Measurements from ENCODE around the gene STK32C. TPM values are rescaled to one million over a fixed set of nuclear protein-coding genes. Genes with fewer than 3 reads are reported as not detected.

Gene STK32C
- total and polyA plus RNA-seq, 4 donors, result 5.1 to 22.0 (median 16.3) TPM

- Histone ChIP-seq H3K27me3 (ENCODE audit: control insufficient read depth in 3 of 3, insufficient read depth in 3 of 3, low read length in 2 of 3) (no peaks in the 10 kb centered on the region), H3K9ac (ENCODE audit: insufficient read depth in 1 of 2, low read length in 2 of 2) (no peak overlapping the region), H3K27ac (ENCODE audit: low read depth in 1 of 2, low read length in 1 of 2) (no peak overlapping the region), H3K4me1 (ENCODE audit: control insufficient read depth in 5 of 5, insufficient read depth in 5 of 5, low read length in 5 of 5) (peaks cover 0 to 6% (median 5%) of the 10 kb centered on the region in 5 donors), H3K9me3 (ENCODE audit: control insufficient read depth in 4 of 4, insufficient read depth in 3 of 4, low read length in 3 of 4) (no peaks in the 10 kb centered on the region), H3K36me3 (ENCODE audit: control insufficient read depth in 4 of 4, insufficient read depth in 4 of 4, low read length in 4 of 4) (no peaks in the 10 kb centered on the region), H3K4me3 (no peak overlapping the region)
- TF ChIP-seq CTCF (IDR thresholded peaks at IDR 0.05; ENCODE audit: control extremely low read depth, extremely low read depth), result no peak
- 87 to 88% methylated on average over 30 of the region's 30 CpGs for WGBS, 2 donors
- ATAC-seq (ENCODE audit: insufficient read depth, low FRiP score) (no peak), DNase-seq (no peak)
Measured at GRCh38 chr10:132196178-132197113, 111.3 kb downstream of the STK32C start.

DNA sequence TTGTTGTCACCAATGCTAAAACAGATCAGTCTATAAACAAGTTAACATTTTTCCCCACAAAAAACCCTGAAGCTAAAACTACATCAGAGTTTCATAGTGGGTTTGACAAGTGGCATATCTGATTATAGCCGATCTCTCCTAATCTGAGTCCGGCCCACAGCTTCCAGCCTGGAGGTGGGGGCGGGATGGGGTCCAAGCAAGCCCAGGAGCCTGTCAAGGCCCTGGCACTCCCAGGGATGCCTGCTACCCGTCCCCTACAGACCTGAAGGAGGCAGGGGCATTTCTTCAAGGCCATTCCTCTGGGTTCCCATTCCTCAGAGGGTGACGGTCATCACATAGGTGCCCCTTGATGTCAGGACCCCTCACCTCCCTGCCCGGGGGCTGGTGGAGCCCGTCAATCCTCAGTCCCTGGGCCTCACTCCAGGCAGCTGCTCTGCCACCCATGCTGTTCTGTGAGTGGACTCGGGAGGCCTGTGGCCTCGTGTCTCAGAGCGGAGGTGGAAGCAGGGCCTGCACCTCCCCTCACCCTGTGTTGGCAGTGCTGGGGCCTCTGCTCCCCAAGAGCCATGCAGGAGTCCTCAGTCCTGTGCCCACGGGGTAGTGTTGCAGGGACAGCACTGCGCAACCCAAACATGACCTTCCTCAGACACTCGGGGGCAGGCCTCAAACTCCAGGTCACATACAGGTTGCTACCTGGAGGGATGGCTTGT is 112.2 kb downstream of the STK32C start:
- Histone ChIP-seq H3K36me3 (ENCODE audit: control insufficient read depth in 4 of 4, insufficient read depth in 4 of 4, low read length in 4 of 4) (peaks cover 0 to 2% (median 0%) of the 10 kb centered on the region in 4 donors), H3K9ac (ENCODE audit: insufficient read depth in 1 of 2, low read length in 2 of 2) (no peak overlapping the region), H3K9me3 (ENCODE audit: control insufficient read depth in 4 of 4, insufficient read depth in 3 of 4, low read length in 3 of 4) (no peaks in the 10 kb centered on the region), H3K27ac (ENCODE audit: low read depth in 1 of 2, low read length in 1 of 2) (no peak overlapping the region), H3K4me3 (no peak overlapping the region), H3K27me3 (ENCODE audit: control insufficient read depth in 3 of 3, insufficient read depth in 3 of 3, low read length in 2 of 3) (no peaks in the 10 kb centered on the region), H3K4me1 (ENCODE audit: control insufficient read depth in 5 of 5, insufficient read depth in 5 of 5, low read length in 5 of 5) (peaks cover 0 to 6% (median 5%) of the 10 kb centered on the region in 5 donors)
- TF ChIP-seq CTCF (IDR thresholded peaks at IDR 0.05; ENCODE audit: control extremely low read depth, extremely low read depth), result no peak
- no peak for ATAC-seq (ENCODE audit: insufficient read depth, low FRiP score)
- no peak for DNase-seq
- 88 to 94% methylated on average over 13 of the region's 13 CpGs for WGBS, 2 donors

DNA sequence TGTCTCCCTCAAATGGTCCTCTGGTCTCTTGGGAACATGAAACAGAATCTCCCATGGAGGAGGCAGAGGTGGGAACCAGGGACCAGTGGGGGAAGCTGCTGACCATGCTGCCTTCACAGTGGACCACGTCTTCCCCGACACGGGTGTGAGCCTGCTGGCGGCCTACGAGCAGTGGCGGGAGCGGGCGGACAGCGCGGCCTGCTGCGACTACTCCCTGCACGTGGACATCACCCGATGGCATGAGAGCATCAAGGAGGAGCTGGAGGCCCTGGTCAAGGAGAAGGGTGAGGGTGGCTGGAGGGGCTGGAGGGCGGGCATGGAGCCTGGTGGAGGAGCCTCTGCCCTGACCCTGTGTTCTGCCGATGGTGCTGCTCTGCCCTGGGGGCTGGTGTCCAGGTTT is 113.0 kb downstream of the STK32C start:
- 95% methylated on average over 15 of the region's 15 CpGs for WGBS, 2 donors
- Histone ChIP-seq H3K27ac (ENCODE audit: low read depth in 1 of 2, low read length in 1 of 2) (no peak overlapping the region), H3K27me3 (ENCODE audit: control insufficient read depth in 3 of 3, insufficient read depth in 3 of 3, low read length in 2 of 3) (peaks cover 0 to under 1% (median 0%) of the 10 kb centered on the region in 3 donors), H3K4me1 (ENCODE audit: control insufficient read depth in 5 of 5, insufficient read depth in 5 of 5, low read length in 5 of 5) (peaks cover 0 to 6% (median 5%) of the 10 kb centered on the region in 5 donors), H3K4me3 (no peak overlapping the region), H3K9ac (ENCODE audit: insufficient read depth in 1 of 2, low read length in 2 of 2) (no peak overlapping the region), H3K9me3 (ENCODE audit: control insufficient read depth in 4 of 4, insufficient read depth in 3 of 4, low read length in 3 of 4) (peaks cover 0 to 2% (median 0%) of the 10 kb centered on the region in 4 donors), H3K36me3 (ENCODE audit: control insufficient read depth in 4 of 4, insufficient read depth in 4 of 4, low read length in 4 of 4) (peaks cover 0 to 3% (median 0%) of the 10 kb centered on the region in 4 donors)
- ATAC-seq (ENCODE audit: insufficient read depth, low FRiP score) (no peak), DNase-seq (no peak)
- no peak for TF ChIP-seq CTCF (IDR thresholded peaks at IDR 0.05; ENCODE audit: control extremely low read depth, extremely low read depth)
